Astrocyte of the spinal cord (primary cell): ENCODE results near the gene PLEK.
"Not testable (repeated sequence)": the region's sequence is repeated elsewhere in the genome, so short reads cannot be mapped to it uniquely, and the experiment has no call there.

Experiments used
- DNase-seq: peaks from one replicate; pipeline ENCODE4 v3.0.0; 2011; ENCODE audit warnings: low read depth, low spot score
- H3K4me3 ChIP-seq: 2 replicates; pipeline ENCODE4 v1.5.1; 2011; ENCODE audit warnings: low read depth, mild to moderate bottlenecking, low read length, moderate library complexity
- CTCF ChIP-seq: IDR thresholded peaks from 2 replicates; pipeline ENCODE4 v1.5.1; 2012; ENCODE audit warnings: low read depth, mild to moderate bottlenecking, low read length, inconsistent platforms
- in situ Hi-C: cut with HindIII; loops from 2 replicates; pipeline ENCODE4 v1.10.0; 2017; ENCODE audit warnings: low sequenced_read_pairs

Gene PLEK

GRCh38 chr2:68340226-68341061, 24.6 kb upstream of the PLEK start:
- DNase-seq: no peak
- TF ChIP-seq CTCF: no peak
- H3K4me3 ChIP-seq: no peak overlapping the region
- in situ Hi-C loops: no loop called here

GRCh38 chr2:68341062-68341329, 24.1 kb upstream of the PLEK start:
- DNase-seq: no peak
- in situ Hi-C loops: no loop called here
- TF ChIP-seq CTCF: no peak
- H3K4me3 ChIP-seq: no peak overlapping the region

GRCh38 chr2:68341583-68341982, 23.5 kb upstream of the PLEK start:
- DNase-seq: no peak
- H3K4me3 ChIP-seq: no peak overlapping the region
- no peak for TF ChIP-seq CTCF
- in situ Hi-C loops: no loop called here

GRCh38 chr2:68342470-68342869, 22.6 kb upstream of the PLEK start:
- in situ Hi-C loops: no loop called here
- no peak overlapping the region for H3K4me3 ChIP-seq
- TF ChIP-seq CTCF: no peak
- DNase-seq: no peak

GRCh38 chr2:68344031-68344430, 21.1 kb upstream of the PLEK start:
- TF ChIP-seq CTCF: no peak
- H3K4me3 ChIP-seq: no peak overlapping the region
- no peak for DNase-seq
- in situ Hi-C loops: no loop called here

- in situ Hi-C loops: no loop called here
- no peak for DNase-seq
- H3K4me3 ChIP-seq: no peak overlapping the region
- TF ChIP-seq CTCF: no peak
These were observed 19.8 kb upstream of the PLEK start for GRCh38 chr2:68345129-68345875.

- DNase-seq, in situ Hi-C loops: not testable (repeated sequence)
These were observed 16.0 kb upstream of the PLEK start for GRCh38 chr2:68349091-68349490.

More at GRCh38 chr2:68349091-68349490, 16.0 kb upstream of the PLEK start:
- H3K4me3 ChIP-seq: not testable (repeated sequence)
